H1 (cell line): ENCODE results near the gene MIXL1. TPM values are rescaled to one million over a fixed set of nuclear protein-coding genes. Genes with fewer than 3 reads are reported as not detected.

Experiments used
- CTCF ChIA-PET: fragments of 300-600 bp; sonication (Branson Sonifier 250); formaldehyde crosslinking; loops from one replicate; lab custom pipeline; 2021; ENCODE audit not compliant: partially characterized antibody; lab: Charles Lee
- POLR2A ChIA-PET: fragments of 300-600 bp; sonication (Branson Sonifier 250); formaldehyde crosslinking; loops from one replicate; lab custom pipeline; 2021; ENCODE audit warnings: inconsistent platforms; ENCODE audit not compliant: partially characterized antibody; lab: Charles Lee
- DNase-seq, 2 experiments: peaks; one replicate each; pipeline versions ENCODE4 v3.0.0 to v3.0.0-alpha.2; 2010 to 2022; ENCODE audit warnings: low spot score in 2 of 2, low read depth in 1 of 2, mixed read lengths in 1 of 2
- FAIRE-seq: peaks from 2 replicates; lab custom pipeline; 2011; peaks lifted over from hg19 to GRCh38; lab: Jason Lieb, UNC
- H2AFZ ChIP-seq: 2 replicates; pipeline ENCODE4 v1.8.1; 2012; ENCODE audit warnings: low read length, inconsistent platforms
- H2AK5ac ChIP-seq: 2 replicates; pipeline ENCODE4 v1.6.1; 2013; ENCODE audit warnings: low read depth, low read length
- H2BK120ac ChIP-seq: replicated peaks from 2 replicates; pipeline ENCODE3; 2013; ENCODE audit warnings: low read depth, low read length, inconsistent platforms
- H2BK12ac ChIP-seq: 2 replicates; pipeline ENCODE4 v1.6.1; 2013; ENCODE audit warnings: low read depth, low read length
- H2BK15ac ChIP-seq: 2 replicates; pipeline ENCODE4 v1.6.1; 2013; ENCODE audit warnings: low read length
- H2BK20ac ChIP-seq: 2 replicates; pipeline ENCODE4 v1.6.1; 2013; ENCODE audit warnings: low read length
- H2BK5ac ChIP-seq: 2 replicates; pipeline ENCODE4 v1.6.1; 2013; ENCODE audit warnings: low read depth, low read length
- H3K14ac ChIP-seq: 2 replicates; pipeline ENCODE4 v1.6.1; 2013; ENCODE audit warnings: inconsistent platforms; ENCODE audit not compliant: insufficient read length
- H3K18ac ChIP-seq: 2 replicates; pipeline ENCODE4 v1.6.1; 2013; ENCODE audit warnings: low read length; ENCODE audit errors: extremely low read depth
- H3K23ac ChIP-seq: 2 replicates; pipeline ENCODE4 v1.6.1; 2013; ENCODE audit warnings: inconsistent platforms; ENCODE audit not compliant: insufficient read length
- H3K23me2 ChIP-seq: 2 replicates; pipeline ENCODE4 v1.6.1; 2013; ENCODE audit warnings: low read depth, low read length
- H3K27ac ChIP-seq: 2 replicates; pipeline ENCODE4 v1.6.1; 2011; ENCODE audit warnings: low read depth, low read length, inconsistent platforms
- H3K27me3 ChIP-seq, 4 experiments: replicated peaks in 1 of 4; 1 replicate in 1 of 4; 2 replicates in 3 of 4; pipeline versions ENCODE4 v1.6.1 to v1.8.1; 2011 to 2013; ENCODE audit warnings: low read length in 3 of 4, mild to moderate bottlenecking in 3 of 4, inconsistent platforms in 2 of 4, mixed read lengths in 2 of 4, moderate library complexity in 1 of 4; ENCODE audit not compliant: control insufficient read depth in 3 of 4, insufficient read depth in 3 of 4; ENCODE audit errors: extremely low read depth in 1 of 4
- H3K36me3 ChIP-seq, 4 experiments: 2 replicates each; pipeline versions ENCODE4 v1.6.1 to v1.8.1; 2011 to 2013; ENCODE audit warnings: mild to moderate bottlenecking in 4 of 4, low read length in 3 of 4, moderate library complexity in 2 of 4, control low read depth in 1 of 4, inconsistent platforms in 1 of 4; ENCODE audit not compliant: insufficient read depth in 4 of 4, control insufficient read depth in 2 of 4
- H3K4ac ChIP-seq: replicated peaks from 2 replicates; pipeline ENCODE3; 2013; ENCODE audit warnings: low read length, low read depth, mixed read lengths, inconsistent platforms; ENCODE audit not compliant: insufficient read length
- H3K4me1 ChIP-seq, 4 experiments: replicated peaks in 1 of 4; 1 replicate in 1 of 4; 2 replicates in 3 of 4; pipeline versions ENCODE4 v1.6.1 to v1.8.1; 2011 to 2013; ENCODE audit warnings: low read length in 3 of 4, inconsistent platforms in 2 of 4, mixed read lengths in 1 of 4; ENCODE audit not compliant: insufficient read depth in 4 of 4, control insufficient read depth in 3 of 4
- H3K4me2 ChIP-seq, 2 experiments: 2 replicates each; pipeline versions ENCODE4 v1.6.1 to v1.8.1; 2011 to 2013; ENCODE audit warnings: low read depth in 2 of 2, low read length in 2 of 2, control low read depth in 1 of 2, inconsistent platforms in 1 of 2, mild to moderate bottlenecking in 1 of 2; ENCODE audit not compliant: insufficient read depth in 1 of 2
- H3K4me3 ChIP-seq, 4 experiments: fragments of 200-600, 300-600 bp in 1 of 4; sonication (generic), shearing (Covaris generic), sonication (Bioruptor Twin) in 1 of 4; 2 replicates each; pipeline versions ENCODE4 v1.5.1 to v1.8.1; 2011 to 2016; ENCODE audit warnings: low read length in 4 of 4, low read depth in 3 of 4, control low read depth in 2 of 4, inconsistent platforms in 2 of 4, mild to moderate bottlenecking in 2 of 4, mixed read lengths in 1 of 4, moderate library complexity in 1 of 4; ENCODE audit not compliant: insufficient read depth in 2 of 4; ENCODE audit errors: extremely low read depth in 1 of 4
- H3K56ac ChIP-seq: replicated peaks from 2 replicates; pipeline ENCODE3; 2013; ENCODE audit warnings: low read depth, mild to moderate bottlenecking, mixed read lengths, low read length, inconsistent platforms; ENCODE audit not compliant: insufficient read length
- H3K79me1 ChIP-seq: 2 replicates; pipeline ENCODE4 v1.6.1; 2013; ENCODE audit warnings: low read depth, low read length, control low read depth
- H3K79me2 ChIP-seq, 2 experiments: 2 replicates each; pipeline versions ENCODE4 v1.6.1 to v1.8.1; 2012 to 2013; ENCODE audit warnings: low read length in 2 of 2, mild to moderate bottlenecking in 2 of 2, inconsistent platforms in 1 of 2; ENCODE audit not compliant: insufficient read depth in 2 of 2, control insufficient read depth in 1 of 2
- H3K9ac ChIP-seq, 4 experiments: replicated peaks in 1 of 4; 1 replicate in 1 of 4; 2 replicates in 3 of 4; pipeline versions ENCODE4 v1.6.1 to v1.8.1; 2011 to 2013; ENCODE audit warnings: low read depth in 3 of 4, low read length in 3 of 4, control low read depth in 2 of 4, mild to moderate bottlenecking in 2 of 4, moderate library complexity in 2 of 4, inconsistent platforms in 1 of 4; ENCODE audit errors: extremely low read depth in 1 of 4
- H3K9me3 ChIP-seq, 2 experiments: 2 replicates each; pipeline versions ENCODE4 v1.6.1 to v1.8.1; 2012 to 2013; ENCODE audit warnings: mild to moderate bottlenecking in 2 of 2, moderate library complexity in 2 of 2, control low read depth in 1 of 2, inconsistent platforms in 1 of 2, low read depth in 1 of 2, low read length in 1 of 2, mixed read lengths in 1 of 2; ENCODE audit not compliant: insufficient read depth in 2 of 2
- H4K20me1 ChIP-seq, 2 experiments: replicated peaks in 1 of 2; 2 replicates each; pipeline versions ENCODE3 to v1.8.1; 2011 to 2013; ENCODE audit warnings: inconsistent platforms in 2 of 2, low read length in 2 of 2, mild to moderate bottlenecking in 1 of 2; ENCODE audit not compliant: insufficient read depth in 2 of 2, control insufficient read depth in 1 of 2
- H4K5ac ChIP-seq: 2 replicates; pipeline ENCODE4 v1.6.1; 2013; ENCODE audit warnings: low read length, low read depth, mixed read lengths, inconsistent platforms; ENCODE audit not compliant: insufficient read length
- H4K8ac ChIP-seq: 2 replicates; pipeline ENCODE4 v1.8.0; 2013; ENCODE audit warnings: mild to moderate bottlenecking, moderate library complexity, low read length, inconsistent platforms; ENCODE audit not compliant: insufficient read depth; ENCODE audit errors: extremely low read depth
- H4K91ac ChIP-seq: replicated peaks from 2 replicates; pipeline ENCODE3; 2013; ENCODE audit warnings: low read length, mixed read lengths, inconsistent platforms; ENCODE audit not compliant: insufficient read length
- BACH1 ChIP-seq: IDR thresholded peaks from 2 replicates; pipeline ENCODE4 v1.6.1; 2012; ENCODE audit warnings: low read length, improper control_type of control experiment
- CBX5 ChIP-seq: fragments of 300-800, 300-1000 bp; sonication (generic); IDR thresholded peaks from 2 replicates; pipeline ENCODE4 v1.7.1; 2016; ENCODE audit warnings: antibody characterized with exemption, low read length, low read depth
- CHD1 ChIP-seq: IDR thresholded peaks from 2 replicates; pipeline ENCODE4 v1.6.1; 2012; ENCODE audit warnings: low read depth, low read length, improper control_type of control experiment
- CREB1 ChIP-seq: IDR thresholded peaks from 2 replicates; pipeline ENCODE4 v1.6.1; 2012; ENCODE audit warnings: inconsistent platforms
- EGR1 ChIP-seq: IDR thresholded peaks from 2 replicates; pipeline ENCODE4 v1.6.1; 2011; ENCODE audit warnings: low read depth, low read length, borderline replicate concordance
- GTF2F1 ChIP-seq: IDR thresholded peaks from 2 replicates; pipeline ENCODE4 v1.6.1; 2012; ENCODE audit warnings: low read depth, low read length, improper control_type of control experiment, borderline replicate concordance
- HDAC6 ChIP-seq: IDR thresholded peaks from one replicate; pipeline ENCODE4 v1.7.1; 2012; ENCODE audit warnings: low read depth, mild to moderate bottlenecking, inconsistent platforms, low read length, moderate library complexity
- JUND ChIP-seq: IDR thresholded peaks from 2 replicates; pipeline ENCODE4 v1.6.1; 2011; ENCODE audit warnings: mild to moderate bottlenecking, improper control_type of control experiment, low read length
- MAX ChIP-seq: IDR thresholded peaks from 2 replicates; pipeline ENCODE4 v1.6.1; 2012; ENCODE audit warnings: inconsistent platforms
- RAD21 ChIP-seq, 2 experiments: IDR thresholded peaks in 1 of 2; conservative IDR thresholded peaks in 1 of 2; 2 replicates each; pipeline ENCODE4 v1.6.1; 2011; ENCODE audit warnings: low read depth in 2 of 2, low read length in 2 of 2, improper control_type of control experiment in 1 of 2, inconsistent platforms in 1 of 2, mild to moderate bottlenecking in 1 of 2, moderate library complexity in 1 of 2
- RNF2 ChIP-seq: fragments of 200-900, 300-1000 bp; sonication (generic); IDR thresholded peaks from 2 replicates; pipeline ENCODE4 v1.7.1; 2016; ENCODE audit warnings: borderline replicate concordance, low read depth, mild to moderate bottlenecking, antibody characterized with exemption, low read length; ENCODE audit not compliant: poor library complexity, severe bottlenecking; ENCODE audit errors: missing control alignments
- SP4 ChIP-seq: IDR thresholded peaks from 2 replicates; pipeline ENCODE4 v1.6.1; 2012; ENCODE audit warnings: low read length, inconsistent platforms
- TBP ChIP-seq: IDR thresholded peaks from 2 replicates; pipeline ENCODE4 v1.6.1; 2011; ENCODE audit warnings: low read depth, low read length, improper control_type of control experiment
- TEAD4 ChIP-seq: IDR thresholded peaks from 2 replicates; pipeline ENCODE4 v1.6.1; 2012; ENCODE audit warnings: low read depth, low read length, inconsistent platforms, mixed read lengths
- WGBS, 2 experiments: shearing (Covaris generic) in 1 of 2; methylation state at CpG; one replicate each; pipeline versions ENCODE4 v1.1.6 to v1.1.7; 2013 to 2015; ENCODE audit warnings: low lambda C conversion rate in 2 of 2, mixed read lengths in 2 of 2, inconsistent platforms in 1 of 2, low coverage in 1 of 2, missing lambda C conversion rate in 1 of 2; ENCODE audit not compliant: insufficient replicate concordance in 2 of 2, insufficient coverage in 1 of 2, insufficient read length in 1 of 2; ENCODE audit errors: extremely low coverage in 1 of 2, missing lambda C conversion rate in 1 of 2; 5-methylcytosine and 5-hydroxymethylcytosine counted together
- polyA plus RNA-seq, 7 experiments: library from polyadenylated mRNA; depleted of rRNA in 3 of 7; stranded (reverse) in 5 of 7; unstranded in 2 of 7; fragments of >200 nt in 5 of 7; fragments of 200-250 nt in 2 of 7; gene quantifications; 1 replicate in 5 of 7; 2 replicates in 1 of 7; 4 replicates in 1 of 7; pipeline versions ENCODE4 v1.2.1 to v1.2.3, GENCODE V29; 2011 to 2013; ENCODE audit warnings: missing spikeins in 2 of 7, mixed read lengths in 2 of 7
- total RNA-seq: library from RNA; stranded (reverse); fragmentation: NEBNext Ultra II Directional; extraction: Animal tissue kit (Norgen Biotek cat#: 25700); gene quantifications from 2 replicates; pipeline ENCODE4 v1.2.1, GENCODE V29; 2021

MIXL1 gene
- total and polyA plus RNA-seq, 2 of the 8 experiments (the other 6 are each of a cell fraction or from before 2014, with no cell fraction given) = 1.5 to 1.8 TPM

- no peaks in the 10 kb centered on the region for H3K27me3 ChIP-seq
- TF ChIP-seq CBX5 = no peak
- TF ChIP-seq SP4 = no peak
- TF ChIP-seq EGR1 = no peak
- no peak for TF ChIP-seq HDAC6
- no peak for TF ChIP-seq MAX
- no peak for TF ChIP-seq JUND
- no peak for TF ChIP-seq RAD21 (IDR thresholded peaks at IDR 0.05 in 1 of 2, conservative IDR thresholded peaks at IDR 0.05 in 1 of 2; ENCODE audit: low read depth in 2 of 2, low read length in 2 of 2)
- TF ChIP-seq CHD1 = no peak
- TF ChIP-seq CREB1 = no peak
- no peak for TF ChIP-seq RNF2
- TF ChIP-seq BACH1 = no peak
- no peak for TF ChIP-seq TBP
- TF ChIP-seq TEAD4 = no peak
- TF ChIP-seq GTF2F1 = no peak
- TF ChIP-seq, all 59 proteins: peak for 0
- H3K14ac ChIP-seq = no peak overlapping the region
- H3K56ac ChIP-seq = no peak overlapping the region
- H3K79me1 ChIP-seq = 0 out of 2 replicates have a peak, but pooled peaks cover 2% of the 10 kb centered on the region
- H3K4me3 ChIP-seq = no peak overlapping the region
- no peak overlapping the region for H4K5ac ChIP-seq
- H3K27ac ChIP-seq = no peak overlapping the region
- no peak for FAIRE-seq
- H3K18ac ChIP-seq = no peak overlapping the region
- H3K9ac ChIP-seq = no peak overlapping the region
- no peak overlapping the region for H2AK5ac ChIP-seq
- no peak overlapping the region for H2BK120ac ChIP-seq
- H2BK15ac ChIP-seq = no peak overlapping the region
- no peaks in the 10 kb centered on the region for H3K79me2 ChIP-seq
- 93% methylated on average over 3 of the region's 3 CpGs; no CpG with 5 or more reads in 1 of the 2 experiments for WGBS, 2 experiments
- H2AFZ ChIP-seq = no peak overlapping the region
- H2BK12ac ChIP-seq = no peak overlapping the region
- no peaks in the 10 kb centered on the region for H3K23me2 ChIP-seq
- no peaks in the 10 kb centered on the region for H3K4me1 ChIP-seq
- no peak overlapping the region for H4K8ac ChIP-seq
- no peak for DNase-seq
- no peak overlapping the region for H3K4me2 ChIP-seq
- no peak overlapping the region for H2BK20ac ChIP-seq
- no peak overlapping the region for H3K23ac ChIP-seq
- H4K20me1 ChIP-seq = peaks cover 0 to 2% of the 10 kb centered on the region in 2 experiments
- no peaks in the 10 kb centered on the region for H3K9me3 ChIP-seq
- H4K91ac ChIP-seq = no peak overlapping the region
- POLR2A ChIA-PET = no interaction called here
- no peak overlapping the region for H3K4ac ChIP-seq
- peaks cover 0 to 23% (median 7%) of the 10 kb centered on the region in 4 experiments; a peak in 6 of 8 replicates for H3K36me3 ChIP-seq
- H2BK5ac ChIP-seq = no peak overlapping the region
- CTCF ChIA-PET = no interaction called here
Observed at GRCh38 chr1:226248796-226249195, 25.3 kb downstream of the MIXL1 start.
